ENCODE results near the gene AFM.

AFM gene

DNA sequence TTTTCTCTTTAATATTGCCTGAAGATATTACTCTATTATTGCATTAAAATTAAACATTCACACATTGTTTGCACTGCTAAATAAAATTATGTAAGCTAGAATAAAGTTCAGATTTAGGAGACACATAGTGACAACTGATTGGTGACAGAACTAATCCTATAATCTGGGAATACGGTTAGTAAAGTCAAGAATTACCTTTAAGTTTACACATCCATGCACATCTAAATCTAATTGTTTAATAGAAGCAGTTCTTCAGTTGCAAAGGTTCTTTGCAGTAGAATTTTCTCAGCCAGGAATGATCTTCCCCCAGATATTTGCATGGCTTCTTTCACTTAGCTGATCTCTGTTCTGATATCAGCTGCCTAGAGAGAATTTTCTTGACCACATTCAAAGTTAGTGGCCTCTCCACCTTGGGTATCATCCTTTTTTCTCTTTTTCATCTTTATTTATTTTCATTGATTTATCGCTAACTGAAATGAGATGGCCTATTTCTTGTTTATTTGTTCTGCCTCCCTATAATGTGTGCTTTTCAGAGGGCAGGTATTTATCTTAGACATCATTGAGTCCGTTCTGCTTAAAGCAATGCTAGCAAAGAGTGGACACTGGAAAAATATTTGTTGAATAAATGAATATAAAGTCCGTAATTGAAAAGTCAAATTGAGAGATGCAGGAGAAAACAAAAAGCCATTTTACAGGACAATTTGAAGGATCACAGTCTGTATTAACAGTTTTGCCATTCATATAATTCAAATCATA lies 32.9 kb upstream of the AFM start:
- Histone ChIP-seq H3K9ac (no peak overlapping the region), H3K36me3 (no peaks in the 10 kb centered on the region), H3K4me2 (no peak overlapping the region), H3K4me3 (no peak overlapping the region), H4K20me1 (no peaks in the 10 kb centered on the region), H3K9me3 (replicated peaks in 1 of 11) (no peaks in the 10 kb centered on the region), H3K4me1 (no peaks in the 10 kb centered on the region), H3K27me3 (no peaks in the 10 kb centered on the region), H3K27ac (no peak overlapping the region)
- TF ChIP-seq Cebpa-rat (IDR thresholded peaks at IDR 0.05) = no peak

DNA sequence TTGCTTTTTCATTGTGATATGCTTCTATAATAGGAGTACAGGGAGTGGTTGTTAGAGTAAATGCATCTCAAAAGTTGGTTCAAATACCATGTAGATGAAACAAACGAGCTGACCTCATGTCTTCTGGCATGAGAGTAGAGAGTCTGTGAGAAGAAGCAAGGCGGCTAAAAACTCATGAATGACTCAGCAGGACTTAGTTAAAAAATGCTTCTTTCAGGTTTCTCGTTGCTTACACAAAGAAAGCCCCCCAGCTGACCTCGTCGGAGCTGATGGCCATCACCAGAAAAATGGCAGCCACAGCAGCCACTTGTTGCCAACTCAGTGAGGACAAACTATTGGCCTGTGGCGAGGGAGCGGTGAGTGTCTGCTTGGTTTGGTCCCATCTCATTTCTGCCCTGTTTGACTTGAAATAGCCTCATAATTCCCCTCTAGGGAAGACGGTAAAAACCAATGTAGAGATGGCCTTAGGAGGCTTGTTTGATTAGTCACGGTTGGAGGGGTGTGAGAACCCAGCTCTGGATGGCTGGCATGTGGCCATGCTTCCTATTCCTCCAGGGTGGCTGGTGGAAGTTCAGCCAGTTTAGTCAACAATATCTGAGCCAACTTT lies 31.0 kb upstream of the AFM start:
- H3K4me2 ChIP-seq = no peak overlapping the region

DNA sequence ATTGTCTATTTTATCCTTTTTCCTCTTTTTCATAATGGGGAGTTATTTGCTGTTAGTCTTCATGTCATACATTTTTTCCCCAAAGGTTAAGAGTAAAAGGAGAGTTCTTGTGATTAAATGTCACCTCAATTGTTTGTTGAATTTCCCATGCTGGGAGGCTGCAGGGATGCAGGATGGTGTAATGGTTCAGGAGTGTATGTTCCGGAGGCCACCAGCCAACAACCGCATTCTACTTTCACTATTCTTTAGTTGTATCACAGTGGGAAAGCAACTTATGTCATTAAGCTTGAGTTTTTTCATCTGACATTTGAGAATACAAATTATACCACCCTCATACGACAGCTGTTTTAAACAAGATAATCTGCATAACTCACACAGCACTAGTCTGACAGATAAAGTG lies 30.1 kb upstream of the AFM start:
- Histone ChIP-seq H3K4me1 (no peaks in the 10 kb centered on the region), H3K36me3 (no peaks in the 10 kb centered on the region), H3K27me3 (no peaks in the 10 kb centered on the region), H3K4me3 (no peak overlapping the region), H3K9me3 (replicated peaks in 1 of 11) (no peaks in the 10 kb centered on the region), H3K9ac (no peak overlapping the region), H3K27ac (no peak overlapping the region), H3K4me2 (no peak overlapping the region), H4K20me1 (no peaks in the 10 kb centered on the region)
- TF ChIP-seq Cebpa-rat (IDR thresholded peaks at IDR 0.05) = no peak

More for the DNA sequence above, 31.0 kb upstream of the AFM start:
- no peak for TF ChIP-seq Cebpa-rat (IDR thresholded peaks at IDR 0.05)
- Histone ChIP-seq H3K27ac (no peak overlapping the region), H3K9me3 (replicated peaks in 1 of 11) (no peaks in the 10 kb centered on the region), H3K9ac (no peak overlapping the region), H4K20me1 (no peaks in the 10 kb centered on the region), H3K36me3 (no peaks in the 10 kb centered on the region), H3K27me3 (no peaks in the 10 kb centered on the region), H3K4me1 (no peaks in the 10 kb centered on the region), H3K4me3 (no peak overlapping the region)

DNA sequence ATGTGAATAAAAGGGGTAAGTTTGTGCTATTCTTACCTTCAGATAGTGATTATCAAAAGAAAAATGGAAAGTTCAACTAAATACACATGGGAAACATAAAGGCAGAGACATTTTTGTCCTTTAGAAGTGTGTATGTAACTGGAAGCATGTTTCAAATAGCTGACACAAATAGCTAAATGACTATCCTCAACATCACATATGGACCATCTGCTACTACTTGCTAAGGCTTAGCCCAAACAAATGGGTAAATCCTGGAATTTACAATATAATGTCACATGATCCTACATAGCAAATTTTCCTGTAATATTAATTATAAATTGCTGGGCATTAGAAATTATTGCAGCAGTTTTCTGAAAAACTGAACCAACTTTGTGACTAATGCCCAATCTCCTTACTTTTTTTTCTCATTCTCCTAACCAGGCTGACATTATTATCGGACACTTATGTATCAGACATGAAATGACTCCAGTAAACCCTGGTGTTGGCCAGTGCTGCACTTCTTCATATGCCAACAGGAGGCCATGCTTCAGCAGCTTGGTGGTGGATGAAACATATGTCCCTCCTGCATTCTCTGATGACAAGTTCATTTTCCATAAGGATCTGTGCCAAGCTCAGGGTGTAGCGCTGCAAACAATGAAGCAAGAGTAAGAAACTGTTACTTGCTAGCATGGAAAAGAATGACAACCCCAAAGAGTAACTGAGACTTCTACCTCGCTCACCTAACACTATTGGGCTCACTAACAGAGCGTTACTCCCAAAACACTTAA lies 29.4 kb upstream of the AFM start:
- Histone ChIP-seq H3K36me3 (no peaks in the 10 kb centered on the region), H3K4me3 (no peak overlapping the region), H3K4me1 (no peaks in the 10 kb centered on the region), H3K9ac (no peak overlapping the region), H4K20me1 (no peaks in the 10 kb centered on the region), H3K4me2 (no peak overlapping the region), H3K27me3 (no peaks in the 10 kb centered on the region), H3K27ac (no peak overlapping the region), H3K9me3 (replicated peaks in 1 of 11) (no peaks in the 10 kb centered on the region)
- no peak for TF ChIP-seq Cebpa-rat (IDR thresholded peaks at IDR 0.05)

DNA sequence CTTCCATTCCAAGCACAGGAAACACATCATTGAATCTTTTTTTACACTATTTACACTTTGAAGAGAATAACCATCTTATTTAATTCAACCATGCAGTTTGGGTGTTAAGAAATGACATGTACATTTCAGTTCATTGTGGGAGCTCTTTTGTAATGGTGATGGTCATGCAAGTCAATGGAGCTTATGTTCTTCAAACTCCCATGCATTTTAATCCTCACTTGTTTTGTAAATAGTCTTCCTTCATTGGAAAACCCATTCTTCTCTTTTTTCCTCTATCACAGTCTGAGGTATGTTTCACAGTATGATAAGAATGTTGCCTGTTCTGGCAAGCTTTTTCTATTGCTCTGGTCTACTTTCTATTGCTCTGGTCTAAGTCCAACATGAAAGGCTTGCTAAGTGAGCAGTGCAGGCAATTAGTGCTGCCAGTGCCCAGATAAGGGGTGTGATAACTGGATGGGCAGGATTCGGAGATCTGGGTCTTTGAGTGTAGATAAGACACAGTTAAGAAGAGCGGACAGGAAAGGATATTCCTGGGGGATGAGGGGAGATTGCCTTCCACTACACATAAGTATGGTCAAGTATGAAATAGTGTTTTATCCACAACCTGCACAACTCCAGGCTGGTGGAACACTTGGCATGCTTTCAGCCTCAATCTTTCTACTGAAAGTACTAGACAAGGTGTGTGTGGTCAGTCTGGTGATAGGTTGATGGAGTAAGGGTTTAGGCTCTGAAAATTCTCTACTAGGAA lies 28.4 kb upstream of the AFM start:
- Histone ChIP-seq H3K27me3 (no peaks in the 10 kb centered on the region), H3K9me3 (replicated peaks in 1 of 11) (no peaks in the 10 kb centered on the region), H3K36me3 (no peaks in the 10 kb centered on the region), H3K4me3 (no peak overlapping the region), H3K4me1 (no peaks in the 10 kb centered on the region), H3K4me2 (no peak overlapping the region), H4K20me1 (no peaks in the 10 kb centered on the region), H3K9ac (no peak overlapping the region), H3K27ac (no peak overlapping the region)
- no peak for TF ChIP-seq Cebpa-rat (IDR thresholded peaks at IDR 0.05)

DNA sequence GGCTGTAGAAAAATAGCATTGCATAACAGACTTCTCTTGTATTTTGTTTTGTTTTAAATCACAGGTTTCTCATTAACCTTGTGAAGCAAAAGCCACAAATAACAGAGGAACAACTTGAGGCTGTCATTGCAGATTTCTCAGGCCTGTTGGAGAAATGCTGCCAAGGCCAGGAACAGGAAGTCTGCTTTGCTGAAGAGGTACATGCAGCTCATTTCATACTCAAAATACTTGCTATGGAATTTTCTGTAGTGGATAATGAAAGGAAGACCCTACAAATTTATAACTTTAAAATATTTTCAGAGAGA lies 27.9 kb upstream of the AFM start:
- H3K36me3 ChIP-seq = no peaks in the 10 kb centered on the region
- H3K4me1 ChIP-seq = no peaks in the 10 kb centered on the region
- H4K20me1 ChIP-seq = no peaks in the 10 kb centered on the region
- H3K27ac ChIP-seq = no peak overlapping the region
- no peaks in the 10 kb centered on the region for H3K27me3 ChIP-seq
- no peak for TF ChIP-seq Cebpa-rat (IDR thresholded peaks at IDR 0.05)
- H3K9me3 ChIP-seq (replicated peaks in 1 of 11) = no peaks in the 10 kb centered on the region
- H3K4me2 ChIP-seq = no peak overlapping the region
- no peak overlapping the region for H3K9ac ChIP-seq
- no peak overlapping the region for H3K4me3 ChIP-seq

DNA sequence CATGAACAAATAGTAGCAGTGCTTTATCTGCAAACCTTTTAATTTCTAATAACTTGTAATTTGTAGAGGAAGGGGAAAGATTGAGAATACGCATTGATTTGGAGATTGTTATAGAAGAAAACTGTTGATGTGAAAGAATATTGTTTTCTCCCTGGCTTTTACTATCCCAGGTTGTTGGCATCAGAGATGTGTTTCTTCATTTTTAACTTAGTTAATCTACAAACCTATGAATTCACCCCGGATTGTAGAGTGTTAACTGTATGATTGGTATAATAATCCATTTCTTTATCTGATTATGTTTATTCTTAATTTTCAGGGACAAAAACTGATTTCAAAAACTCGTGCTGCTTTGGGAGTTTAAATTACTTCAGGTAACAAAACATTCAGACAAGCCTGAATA lies 26.6 kb upstream of the AFM start:
- H3K9me3 ChIP-seq (replicated peaks in 1 of 11) = no peaks in the 10 kb centered on the region

DNA sequence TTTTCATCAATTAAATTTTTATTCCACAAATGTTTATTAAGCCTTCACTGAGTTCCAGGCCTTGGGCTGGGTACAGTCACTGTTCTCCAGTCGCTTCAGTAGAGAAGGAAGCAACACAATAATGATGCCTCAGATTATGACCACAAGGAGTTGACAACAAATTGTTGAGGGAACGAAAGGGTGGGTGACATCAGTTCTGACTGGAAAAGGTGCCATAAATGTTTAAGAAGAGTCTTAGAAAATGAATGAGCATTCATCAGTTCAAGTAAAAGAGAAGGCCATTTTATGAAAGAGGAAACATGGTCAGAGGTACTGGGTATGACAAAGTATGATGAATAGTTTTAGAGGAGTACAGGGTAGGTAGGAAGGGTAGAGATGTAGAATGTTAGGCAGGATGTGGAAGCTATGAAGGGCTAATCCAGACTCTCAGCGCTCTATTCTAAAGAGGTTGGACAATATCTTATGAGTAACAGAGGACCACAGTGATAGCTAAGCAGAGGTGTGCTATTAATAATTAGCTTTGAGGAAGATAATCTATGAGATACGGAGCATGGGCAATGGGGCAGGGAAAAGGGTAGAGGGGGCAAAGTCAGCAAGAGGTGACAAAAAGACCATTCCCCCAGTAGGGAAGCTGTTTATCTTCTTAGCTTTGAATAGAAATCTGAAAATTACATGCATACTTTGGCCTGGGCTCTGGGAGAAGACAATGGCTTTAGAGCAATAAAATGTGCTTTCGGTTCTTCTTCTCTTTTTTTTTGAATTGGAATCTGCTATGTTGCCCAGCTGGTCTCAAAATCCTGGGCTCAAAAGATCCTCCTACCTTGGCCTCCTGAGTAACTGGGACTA lies 25.1 kb upstream of the AFM start:
- no peaks in the 10 kb centered on the region for H3K4me1 ChIP-seq
- no peaks in the 10 kb centered on the region for H3K36me3 ChIP-seq
- no peaks in the 10 kb centered on the region for H3K9me3 ChIP-seq (replicated peaks in 1 of 11)
- no peak overlapping the region for H3K9ac ChIP-seq
- H3K27me3 ChIP-seq = no peaks in the 10 kb centered on the region
- no peak overlapping the region for H3K4me3 ChIP-seq
- H3K27ac ChIP-seq = no peak overlapping the region
- no peak for TF ChIP-seq Cebpa-rat (IDR thresholded peaks at IDR 0.05)
- no peaks in the 10 kb centered on the region for H4K20me1 ChIP-seq
- H3K4me2 ChIP-seq = no peak overlapping the region

More for the DNA sequence above, 26.6 kb upstream of the AFM start:
- Histone ChIP-seq H4K20me1 (no peaks in the 10 kb centered on the region), H3K9ac (no peak overlapping the region), H3K4me2 (no peak overlapping the region), H3K4me3 (no peak overlapping the region), H3K27me3 (no peaks in the 10 kb centered on the region), H3K36me3 (no peaks in the 10 kb centered on the region), H3K27ac (no peak overlapping the region), H3K4me1 (no peaks in the 10 kb centered on the region)
- no peak for TF ChIP-seq Cebpa-rat (IDR thresholded peaks at IDR 0.05)
